Lung (tissue), 12 donors: Measurements from ENCODE around the gene C19orf12. TPM values are rescaled to one million over a fixed set of nuclear protein-coding genes. Genes with fewer than 3 reads are reported as not detected.

Experiments
- ATAC-seq: fragments of 200-7000 bp; cut with Tn5 transposase; one replicate; pipeline ENCODE4 v1.9.1; 2020; ENCODE audit warnings: moderate number of reproducible peaks; ENCODE audit not compliant: insufficient read depth, low FRiP score
- DNase-seq, 3 donors: peaks; one replicate each; pipeline ENCODE4 v3.0.0-alpha.2; 2013 to 2017
- H3K27ac ChIP-seq, 2 donors: one replicate each; pipeline ENCODE4 v1.5.1; 2013; ENCODE audit warnings: mild to moderate bottlenecking in 2 of 2, moderate library complexity in 2 of 2, control low read depth in 1 of 2, inconsistent platforms in 1 of 2, low read depth in 1 of 2, low read length in 1 of 2
- H3K27me3 ChIP-seq, 3 donors: one replicate each; pipeline ENCODE4 v1.5.1; 2013; ENCODE audit warnings: low read length in 2 of 3; ENCODE audit not compliant: control insufficient read depth in 3 of 3, insufficient read depth in 3 of 3
- H3K36me3 ChIP-seq, 4 donors: one replicate each; pipeline ENCODE4 v1.5.1; 2013; ENCODE audit warnings: low read length in 4 of 4, mild to moderate bottlenecking in 1 of 4, moderate library complexity in 1 of 4; ENCODE audit not compliant: control insufficient read depth in 4 of 4, insufficient read depth in 4 of 4
- H3K4me1 ChIP-seq, 5 donors: one replicate each; pipeline ENCODE4 v1.5.1; 2013; ENCODE audit warnings: low read length in 5 of 5, mild to moderate bottlenecking in 2 of 5, moderate library complexity in 1 of 5; ENCODE audit not compliant: control insufficient read depth in 5 of 5, insufficient read depth in 5 of 5
- H3K4me3 ChIP-seq: one replicate; pipeline ENCODE4 v1.5.1; 2013; ENCODE audit warnings: mild to moderate bottlenecking, control low read depth, moderate library complexity
- H3K9ac ChIP-seq, 2 donors: one replicate each; pipeline ENCODE4 v1.5.1; 2013; ENCODE audit warnings: low read length in 2 of 2, control low read depth in 1 of 2; ENCODE audit not compliant: insufficient read depth in 1 of 2
- H3K9me3 ChIP-seq, 4 donors: one replicate each; pipeline ENCODE4 v1.5.1; 2013; ENCODE audit warnings: low read length in 3 of 4, mild to moderate bottlenecking in 1 of 4, moderate library complexity in 1 of 4; ENCODE audit not compliant: control insufficient read depth in 4 of 4, insufficient read depth in 3 of 4
- CTCF ChIP-seq: IDR thresholded peaks from 2 replicates; pipeline ENCODE4 v1.5.1; 2012; ENCODE audit warnings: mild to moderate bottlenecking; ENCODE audit errors: control extremely low read depth, extremely low read depth
- WGBS, 2 donors: extraction: QIAGEN DNeasy Blood & Tissue Kit; methylation state at CpG; one replicate each; pipeline ENCODE4 v1.1.7; 2013; 5-methylcytosine and 5-hydroxymethylcytosine counted together
- polyA plus RNA-seq, 2 donors: library from polyadenylated mRNA; stranded (reverse); fragments of 200-250 nt; gene quantifications; one replicate each; pipeline ENCODE4 v1.2.1, GENCODE V29; 2013
- total RNA-seq, 2 donors: library from RNA; depleted of rRNA in 1 of 2; stranded (reverse); fragments of >200 nt in 1 of 2; gene quantifications; one replicate each; pipeline ENCODE4 v1.2.1, GENCODE V29; 2014 to 2021
- donor health status: control.
- donor health status: control.
- donor health status: Bipolar disorder and iron deficiency.
- donor health status: healthy.
- donor health status: DM: yes; HTN: yes; CAD: no.

The C19orf12 gene
- total and polyA plus RNA-seq, 4 donors = 11.4 to 26.0 (median 17.7) TPM

DNA sequence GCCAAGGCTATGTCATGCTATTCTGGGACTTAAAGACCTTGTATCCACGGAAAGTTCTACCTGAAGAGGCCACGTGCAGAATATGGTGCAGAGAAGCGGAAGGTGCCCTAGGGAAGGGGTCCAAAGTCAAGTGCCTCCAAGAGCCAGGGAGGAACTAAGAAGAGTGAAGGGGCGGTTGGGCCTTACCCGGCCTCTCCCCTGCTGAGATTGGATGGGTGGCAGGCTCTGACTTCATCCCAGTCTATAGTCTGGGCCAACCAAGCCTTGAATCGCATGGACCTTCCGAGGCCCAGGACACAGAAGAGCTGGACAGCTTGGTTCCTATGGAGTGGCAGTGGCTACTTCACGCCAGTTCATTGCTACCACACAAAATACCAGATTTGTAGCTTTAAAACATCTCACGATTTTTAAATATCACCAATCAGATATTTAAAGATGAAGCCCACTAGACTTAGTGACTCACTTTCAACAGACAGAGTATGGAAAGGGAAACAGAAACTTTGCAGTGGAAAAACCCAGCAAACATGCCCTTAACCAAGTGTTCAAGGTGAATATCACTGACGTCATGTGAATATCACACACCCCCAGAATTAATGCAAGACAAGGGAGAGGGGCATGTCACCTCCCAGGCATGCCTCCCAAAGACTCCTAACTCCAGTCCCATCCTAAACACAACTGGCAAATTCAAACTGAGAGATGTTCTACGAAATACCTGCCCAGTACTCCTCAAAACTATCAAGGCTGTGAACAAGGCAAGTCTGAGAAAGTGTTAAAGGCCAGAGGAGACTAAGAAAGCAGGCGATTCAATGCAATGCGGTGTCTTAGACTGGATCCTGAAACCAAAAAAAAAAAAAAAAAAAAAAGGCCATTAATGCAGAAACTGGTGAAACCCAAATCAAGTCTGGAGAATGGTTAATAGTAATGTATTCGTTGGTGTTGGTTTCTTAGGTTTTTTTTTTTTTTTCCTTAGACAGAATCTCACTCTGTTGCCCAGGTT lies 10.2 kb downstream of the C19orf12 start:
- Histone ChIP-seq H3K27ac (no peak overlapping the region), H3K4me3 (no peak overlapping the region), H3K9ac (no peak overlapping the region), H3K27me3 (no peaks in the 10 kb centered on the region), H3K9me3 (no peaks in the 10 kb centered on the region), H3K4me1 (no peaks in the 10 kb centered on the region), H3K36me3 (peaks cover 0 to 29% (median 6%) of the 10 kb centered on the region in 4 donors)
- ATAC-seq (no peak), DNase-seq (no peak)
- no peak for TF ChIP-seq CTCF
- 88 to 95% methylated on average over 14 of the region's 14 CpGs for WGBS, 2 donors

- TF ChIP-seq CTCF = no peak
- DNase-seq (no peak), ATAC-seq (no peak)
- WGBS, 2 donors = 94 to 98% methylated on average over 9 of the region's 9 CpGs
- Histone ChIP-seq H3K27ac (no peak overlapping the region), H3K36me3 (peaks cover 0 to 25% (median 6%) of the 10 kb centered on the region in 4 donors), H3K9me3 (no peaks in the 10 kb centered on the region), H3K9ac (no peak overlapping the region), H3K27me3 (no peaks in the 10 kb centered on the region), H3K4me3 (no peak overlapping the region), H3K4me1 (no peaks in the 10 kb centered on the region)
Observed at GRCh38 chr19:29702963-29703320, 12.1 kb downstream of the C19orf12 start.

- WGBS, 2 donors = 89 to 90% methylated on average over 30 of the region's 30 CpGs
Observed at GRCh38 chr19:29702161-29702962, 12.7 kb downstream of the C19orf12 start.

More at GRCh38 chr19:29702161-29702962, 12.7 kb downstream of the C19orf12 start:
- no peaks in the 10 kb centered on the region for H3K9me3 ChIP-seq
- H3K36me3 ChIP-seq = peaks cover 0 to 23% (median 6%) of the 10 kb centered on the region in 4 donors
- no peak overlapping the region for H3K4me3 ChIP-seq
- DNase-seq = no peak
- no peak for ATAC-seq
- no peaks in the 10 kb centered on the region for H3K4me1 ChIP-seq
- H3K27ac ChIP-seq = no peak overlapping the region
- no peak for TF ChIP-seq CTCF
- H3K9ac ChIP-seq = no peak overlapping the region
- H3K27me3 ChIP-seq = no peaks in the 10 kb centered on the region
